ENCODE results near the gene MRPL55. TPM values are rescaled to one million over a fixed set of nuclear protein-coding genes. Genes with fewer than 3 reads are reported as not detected.
A peak's percentile ranks its signal among the peaks of the same experiment; 100 is the strongest.

The MRPL55 gene
- total RNA-seq, 2 donors from 2014 or later, result 57.6 to 66.7 TPM

GRCh38 chr1:228076796-228077430 is 32.2 kb downstream of the MRPL55 start:
- Mint-ChIP-seq H3K9me3 (no peaks in the 10 kb centered on the region), H3K4me3 (no peak overlapping the region), H3K4me1 (peaks cover 9% of the 10 kb centered on the region), H3K27ac (no peak overlapping the region), H3K27me3 (ENCODE audit: insufficient read depth) (peaks cover 66% of the 10 kb centered on the region), H3K36me3 (ENCODE audit: low read depth) (no peaks in the 10 kb centered on the region)
- H3K36me3 ChIP-seq (ENCODE audit: control insufficient read depth, insufficient read depth, low read length), result no peaks in the 10 kb centered on the region
- no peaks in the 10 kb centered on the region for H3K9me3 ChIP-seq (ENCODE audit: control insufficient read depth, low read length)
- H3K9ac ChIP-seq (ENCODE audit: extremely low read depth, low read length, poor library complexity, severe bottlenecking), result no peak overlapping the region
- H3K4me1 ChIP-seq (ENCODE audit: control insufficient read depth, insufficient read depth, low read length), result peaks cover 4% of the 10 kb centered on the region
- WGBS, 2 experiments (ENCODE audit: insufficient coverage in 1 of 2, insufficient read length in 1 of 2), result 83 to 89% methylated on average over 5 to 9 of the region's 9 CpGs
- DNase-seq, result no peak
- no peak for TF ChIP-seq CTCF (conservative IDR thresholded peaks at IDR 0.05)
- H3K27ac ChIP-seq (ENCODE audit: low read depth, low read length), result no peak overlapping the region
- peaks cover 5% of the 10 kb centered on the region for H3K27me3 ChIP-seq (ENCODE audit: control insufficient read depth, insufficient read depth, low read length, poor library complexity, severe bottlenecking)
- H3K4me3 ChIP-seq (ENCODE audit: low read length), result no peak overlapping the region

GRCh38 chr1:228075801-228076271 is 33.3 kb downstream of the MRPL55 start:
- H3K4me3 ChIP-seq (ENCODE audit: low read length), result no peak overlapping the region
- DNase-seq, result no peak
- Mint-ChIP-seq H3K36me3 (ENCODE audit: low read depth) (no peaks in the 10 kb centered on the region), H3K27me3 (ENCODE audit: insufficient read depth) (peaks cover 74% of the 10 kb centered on the region), H3K27ac (no peak overlapping the region), H3K4me1 (peaks cover 6% of the 10 kb centered on the region), H3K9me3 (no peaks in the 10 kb centered on the region), H3K4me3 (no peak overlapping the region)
- no peaks in the 10 kb centered on the region for H3K36me3 ChIP-seq (ENCODE audit: control insufficient read depth, insufficient read depth, low read length)
- no peaks in the 10 kb centered on the region for H3K4me1 ChIP-seq (ENCODE audit: control insufficient read depth, insufficient read depth, low read length)
- H3K27me3 ChIP-seq (ENCODE audit: control insufficient read depth, insufficient read depth, low read length, poor library complexity, severe bottlenecking), result peaks cover 16% of the 10 kb centered on the region
- TF ChIP-seq CTCF (conservative IDR thresholded peaks at IDR 0.05), result no peak
- no peaks in the 10 kb centered on the region for H3K9me3 ChIP-seq (ENCODE audit: control insufficient read depth, low read length)
- WGBS, 2 experiments (ENCODE audit: insufficient coverage in 1 of 2, insufficient read length in 1 of 2), result 89 to 90% methylated on average over 5 to 9 of the region's 9 CpGs
- no peak overlapping the region for H3K27ac ChIP-seq (ENCODE audit: low read depth, low read length)
- H3K9ac ChIP-seq (ENCODE audit: extremely low read depth, low read length, poor library complexity, severe bottlenecking), result no peak overlapping the region

- no peaks in the 10 kb centered on the region for H3K4me1 ChIP-seq (ENCODE audit: control insufficient read depth, insufficient read depth, low read length)
- peaks cover 23% of the 10 kb centered on the region for H3K27me3 ChIP-seq (ENCODE audit: control insufficient read depth, insufficient read depth, low read length, poor library complexity, severe bottlenecking)
- H3K9ac ChIP-seq (ENCODE audit: extremely low read depth, low read length, poor library complexity, severe bottlenecking), result no peak overlapping the region
- DNase-seq, result peak; percentile 24
- WGBS, 2 experiments (ENCODE audit: insufficient coverage in 1 of 2, insufficient read length in 1 of 2), result 77 to 78% methylated on average over 10 to 18 of the region's 18 CpGs
- no peak overlapping the region for H3K4me3 Mint-ChIP-seq
- H3K36me3 ChIP-seq (ENCODE audit: control insufficient read depth, insufficient read depth, low read length), result no peaks in the 10 kb centered on the region
- peaks cover 77% of the 10 kb centered on the region for H3K27me3 Mint-ChIP-seq (ENCODE audit: insufficient read depth)
- H3K27ac ChIP-seq (ENCODE audit: low read depth, low read length), result no peak overlapping the region
- H3K4me3 ChIP-seq (ENCODE audit: low read length), result no peak overlapping the region
- no peak overlapping the region for H3K27ac Mint-ChIP-seq
- no peaks in the 10 kb centered on the region for H3K9me3 ChIP-seq (ENCODE audit: control insufficient read depth, low read length)
- H3K4me1 Mint-ChIP-seq, result peaks cover 6% of the 10 kb centered on the region
- TF ChIP-seq CTCF (conservative IDR thresholded peaks at IDR 0.05), result no peak
- H3K36me3 Mint-ChIP-seq (ENCODE audit: low read depth), result no peaks in the 10 kb centered on the region
- no peaks in the 10 kb centered on the region for H3K9me3 Mint-ChIP-seq
These were observed 34.0 kb downstream of the MRPL55 start for GRCh38 chr1:228074954-228075730.

Measured in endodermal cell (in vitro differentiated cells).